ENCODE results near the gene AFF1. TPM values are rescaled to one million over a fixed set of nuclear protein-coding genes. Genes with fewer than 3 reads are reported as not detected.

AFF1 gene
- polyA plus RNA-seq, 1 donor (not counting 4 experiments of a cell fraction or from before 2014, with no cell fraction given) = 14.4 TPM

DNA sequence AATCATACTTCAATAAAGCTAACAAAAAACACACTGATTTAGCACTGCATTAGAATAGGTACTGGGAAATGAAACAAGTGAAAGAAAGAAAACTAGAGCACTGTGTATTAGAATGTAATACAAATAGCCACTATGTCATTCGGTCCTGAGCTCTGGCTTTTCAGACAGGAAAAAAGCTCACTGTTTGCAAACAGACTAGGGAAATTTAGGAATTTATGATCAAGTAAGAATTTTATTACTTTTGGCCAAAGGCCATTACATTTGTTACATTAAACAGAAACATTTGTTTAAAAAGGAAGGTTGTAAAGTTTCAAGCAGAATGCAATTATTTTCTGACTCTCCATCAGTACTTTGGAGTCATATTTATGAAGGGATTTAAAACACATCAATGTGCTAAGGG is 216.9 kb downstream of the AFF1 start:
- H3K27me3 ChIP-seq (ENCODE audit: control insufficient read depth, extremely low read depth, insufficient read depth, low read length) = no peaks in the 10 kb centered on the region
- H3K9ac ChIP-seq (ENCODE audit: control insufficient read depth, extremely low read depth, insufficient read depth, low read length) = no peak overlapping the region
- H3K4me2 ChIP-seq (ENCODE audit: control insufficient read depth, extremely low read depth, insufficient read depth, low read depth, low read length) = no peak overlapping the region
- H3K9me3 ChIP-seq (ENCODE audit: control insufficient read depth, low read depth, low read length) = no peaks in the 10 kb centered on the region
- DNase-seq (ENCODE audit: low read depth, low spot score) (no peak), FAIRE-seq (no peak)
- no peaks in the 10 kb centered on the region for H3K9me1 ChIP-seq (ENCODE audit: control insufficient read depth, extremely low read depth, insufficient read depth, low read length)
- H4K20me1 ChIP-seq (ENCODE audit: control insufficient read depth, extremely low read depth, insufficient read depth, low read length) = no peaks in the 10 kb centered on the region
- TF ChIP-seq EZH2 (IDR thresholded peaks at IDR 0.05; ENCODE audit: low read length) (no peak), CTCF (optimal IDR thresholded peaks at IDR 0.05 in 1 of 3, IDR thresholded peaks at IDR 0.05 in 1 of 3, conservative IDR thresholded peaks at IDR 0.05 in 1 of 3; ENCODE audit: extremely low read depth in 1 of 3, insufficient read depth in 2 of 3, low read length in 3 of 3) (no peak)
- H3K79me2 ChIP-seq (ENCODE audit: control insufficient read depth, insufficient read depth, low read length) = no peaks in the 10 kb centered on the region
- no peaks in the 10 kb centered on the region for H3K4me1 ChIP-seq (ENCODE audit: control insufficient read depth, extremely low read depth, insufficient read depth, low read length)
- H3K4me3 ChIP-seq (ENCODE audit: control insufficient read depth in 2 of 3, extremely low read depth in 1 of 3, insufficient read depth in 2 of 3, low read depth in 1 of 3, low read length in 3 of 3) = no peak overlapping the region
- H2AFZ ChIP-seq (ENCODE audit: control insufficient read depth, low read length) = no peak overlapping the region
- no peak overlapping the region for H3K27ac ChIP-seq (ENCODE audit: control insufficient read depth, insufficient read depth, low read length)
- H3K36me3 ChIP-seq (ENCODE audit: control insufficient read depth in 2 of 2, extremely low read depth in 1 of 2, insufficient read depth in 2 of 2, low read length in 2 of 2) = peaks cover 0 to 2% of the 10 kb centered on the region in 2 experiments
- dilution Hi-C loops (cut with MboI; ENCODE audit: extremely low pct_ligation_motif_present, low sequenced_read_pairs) = no loop called here

DNA sequence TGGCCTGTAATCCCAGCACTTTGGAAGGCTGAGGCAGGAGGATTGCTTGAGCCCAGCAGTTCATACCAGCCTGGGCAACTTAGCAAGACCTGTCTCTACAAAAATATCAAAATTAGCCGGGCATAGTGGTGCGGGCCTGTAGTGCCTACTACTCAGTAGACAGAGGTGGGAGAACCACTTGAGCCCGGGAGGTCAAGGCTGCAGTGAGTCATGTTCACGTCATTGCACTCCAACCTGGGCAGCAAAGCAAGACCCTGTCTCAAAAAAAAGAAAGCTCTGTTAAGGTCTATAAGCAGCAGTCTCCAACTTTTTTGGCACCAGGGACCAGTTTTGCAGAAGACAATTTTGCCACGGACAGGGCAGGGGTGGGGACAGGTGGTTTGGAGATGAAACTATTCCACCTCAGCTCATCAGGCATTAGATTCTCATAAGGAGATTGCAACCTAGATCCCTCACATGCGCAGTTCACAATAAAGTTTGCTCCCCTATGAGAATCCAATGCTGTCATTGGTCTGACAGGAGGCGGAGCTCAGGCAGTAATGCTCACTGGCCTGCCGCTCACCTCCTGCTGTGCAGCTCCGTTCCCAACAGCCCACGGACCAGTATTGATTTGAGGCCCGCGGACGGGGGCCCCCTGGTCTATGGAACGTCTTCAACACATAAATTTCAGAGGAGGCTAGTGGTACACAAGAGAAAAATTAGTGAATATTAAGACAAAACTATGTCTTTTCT is 217.7 kb downstream of the AFF1 start:
- H3K4me2 ChIP-seq (ENCODE audit: control insufficient read depth, extremely low read depth, insufficient read depth, low read depth, low read length) = no peak overlapping the region
- H3K79me2 ChIP-seq (ENCODE audit: control insufficient read depth, insufficient read depth, low read length) = no peaks in the 10 kb centered on the region
- H3K4me3 ChIP-seq (ENCODE audit: control insufficient read depth in 2 of 3, extremely low read depth in 1 of 3, insufficient read depth in 2 of 3, low read depth in 1 of 3, low read length in 3 of 3) = no peak overlapping the region
- FAIRE-seq (no peak), DNase-seq (ENCODE audit: low read depth, low spot score) (no peak)
- no peak overlapping the region for H3K9ac ChIP-seq (ENCODE audit: control insufficient read depth, extremely low read depth, insufficient read depth, low read length)
- no peaks in the 10 kb centered on the region for H3K9me3 ChIP-seq (ENCODE audit: control insufficient read depth, low read depth, low read length)
- no peak overlapping the region for H2AFZ ChIP-seq (ENCODE audit: control insufficient read depth, low read length)
- no peak overlapping the region for H3K27ac ChIP-seq (ENCODE audit: control insufficient read depth, insufficient read depth, low read length)
- H3K9me1 ChIP-seq (ENCODE audit: control insufficient read depth, extremely low read depth, insufficient read depth, low read length) = no peaks in the 10 kb centered on the region
- no peaks in the 10 kb centered on the region for H3K4me1 ChIP-seq (ENCODE audit: control insufficient read depth, extremely low read depth, insufficient read depth, low read length)
- TF ChIP-seq EZH2 (IDR thresholded peaks at IDR 0.05; ENCODE audit: low read length) = no peak
- TF ChIP-seq CTCF (optimal IDR thresholded peaks at IDR 0.05 in 1 of 3, IDR thresholded peaks at IDR 0.05 in 1 of 3, conservative IDR thresholded peaks at IDR 0.05 in 1 of 3; ENCODE audit: extremely low read depth in 1 of 3, insufficient read depth in 2 of 3, low read length in 3 of 3) = no peak
- no peaks in the 10 kb centered on the region for H3K27me3 ChIP-seq (ENCODE audit: control insufficient read depth, extremely low read depth, insufficient read depth, low read length)
- H3K36me3 ChIP-seq (ENCODE audit: control insufficient read depth in 2 of 2, extremely low read depth in 1 of 2, insufficient read depth in 2 of 2, low read length in 2 of 2) = no peaks in the 10 kb centered on the region
- H4K20me1 ChIP-seq (ENCODE audit: control insufficient read depth, extremely low read depth, insufficient read depth, low read length) = no peaks in the 10 kb centered on the region
- dilution Hi-C loops (cut with MboI; ENCODE audit: extremely low pct_ligation_motif_present, low sequenced_read_pairs) = no loop called here

Measured in keratinocyte (primary cell).